Activated naive CD8-positive, alpha-beta T cell treated with anti-CD3 and anti-CD28 coated beads, Interleukin-2, amount 50 U/mL, for 24 hours (primary cell): ENCODE measurements around the gene TP53INP2.

Source experiments
- ATAC-seq: fragments of 150-1000 bp; cut with Tn5 transposase; one replicate; pipeline ENCODE4 v1.10.0; 2021
- DNase-seq: peaks from one replicate; pipeline ENCODE4 v3.0.0; 2021
- H3K27ac Mint-ChIP-seq: one replicate; pipeline ENCODE4 v1.8.0; 2021; ENCODE audit warnings: mild to moderate bottlenecking, mixed read lengths
- H3K27me3 Mint-ChIP-seq: one replicate; pipeline ENCODE4 v1.8.0; 2021; ENCODE audit warnings: mixed read lengths
- H3K36me3 Mint-ChIP-seq: one replicate; pipeline ENCODE4 v1.8.0; 2021; ENCODE audit warnings: low read depth, mixed read lengths
- H3K4me1 Mint-ChIP-seq: one replicate; pipeline ENCODE4 v1.8.0; 2021; ENCODE audit warnings: mixed read lengths
- H3K4me3 Mint-ChIP-seq: one replicate; pipeline ENCODE4 v1.8.0; 2021; ENCODE audit warnings: mild to moderate bottlenecking, moderate library complexity, mixed read lengths
- H3K9me3 Mint-ChIP-seq: one replicate; pipeline ENCODE4 v1.8.0; 2021; ENCODE audit warnings: mixed read lengths

TP53INP2 gene

DNA sequence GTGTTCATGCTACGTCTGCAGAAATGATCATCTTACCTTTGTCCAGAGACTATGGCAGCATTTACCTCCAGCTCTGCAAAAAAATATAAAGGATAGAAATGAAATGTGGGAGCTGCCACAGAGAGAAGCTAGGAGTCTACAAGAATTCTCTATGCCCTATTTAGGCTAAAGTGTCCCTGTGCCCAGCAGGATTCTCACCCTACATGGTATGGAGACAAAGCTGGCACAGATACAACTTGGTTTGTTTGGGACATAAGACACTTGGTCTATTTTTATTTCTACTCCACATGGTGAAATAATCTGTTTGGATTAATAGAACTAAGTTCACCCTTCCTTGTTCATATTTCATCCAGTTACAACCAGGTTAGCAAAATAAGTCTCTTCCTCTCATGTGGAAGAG is 28.4 kb downstream of the TP53INP2 start:
- Mint-ChIP-seq H3K4me1 (no peaks in the 10 kb centered on the region), H3K27me3 (no peaks in the 10 kb centered on the region), H3K9me3 (no peaks in the 10 kb centered on the region), H3K27ac (no peak overlapping the region), H3K36me3 (peaks cover 14% of the 10 kb centered on the region), H3K4me3 (no peak overlapping the region)
- ATAC-seq (no peak), DNase-seq (no peak)

DNA sequence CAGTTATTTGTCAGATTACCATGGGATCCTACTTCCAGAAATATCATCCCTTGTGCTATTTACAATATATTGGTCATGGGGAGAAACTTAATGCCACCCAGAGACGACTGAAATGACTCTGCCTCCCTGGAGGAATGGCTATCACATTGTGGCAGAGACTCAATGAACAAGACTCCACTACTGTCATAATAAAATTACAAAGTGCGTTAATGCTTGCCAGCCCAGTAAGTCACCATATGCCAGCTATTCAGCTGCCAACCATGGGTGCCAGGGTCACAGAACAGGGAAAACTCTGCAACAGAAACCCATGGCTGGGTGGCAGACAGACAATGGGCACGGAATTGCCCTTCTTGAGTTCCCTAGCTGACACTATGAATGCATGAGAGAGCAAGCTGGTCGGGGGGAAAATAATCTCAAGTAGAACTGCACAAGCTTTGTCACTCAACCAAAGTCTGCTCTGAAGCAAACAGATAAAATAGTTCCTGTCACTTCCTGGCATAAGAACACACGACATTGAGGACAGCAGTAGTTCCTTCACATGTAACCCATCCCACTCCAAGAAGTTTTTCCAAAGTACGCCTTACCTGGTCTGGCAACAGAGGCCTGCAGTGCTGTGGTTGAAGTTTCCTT is 32.1 kb downstream of the TP53INP2 start:
- Mint-ChIP-seq H3K36me3 (peaks cover 11% of the 10 kb centered on the region), H3K27me3 (no peaks in the 10 kb centered on the region), H3K4me3 (no peak overlapping the region), H3K27ac (no peak overlapping the region), H3K9me3 (no peaks in the 10 kb centered on the region), H3K4me1 (no peaks in the 10 kb centered on the region)
- no peak for ATAC-seq
- no peak for DNase-seq

DNA sequence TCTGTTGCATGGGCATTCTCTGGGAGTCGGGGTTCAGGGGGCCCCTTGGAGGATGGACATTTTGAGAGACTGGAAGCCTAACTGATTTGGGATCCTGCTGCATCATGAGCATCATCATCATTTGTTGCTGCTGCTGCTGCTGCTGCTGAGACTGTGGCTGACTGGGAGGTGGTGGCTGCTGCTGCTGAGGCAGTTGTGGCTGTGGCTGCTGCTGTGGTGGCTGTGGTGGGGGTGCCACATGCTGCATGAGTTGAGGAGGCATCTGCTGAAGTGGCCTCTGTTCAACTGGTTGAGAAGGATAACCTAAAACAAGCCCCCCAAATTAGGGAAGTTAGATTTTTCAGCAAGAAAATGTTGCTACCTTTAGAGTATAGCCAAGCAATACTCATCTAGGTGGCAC is 38.9 kb downstream of the TP53INP2 start:
- no peak overlapping the region for H3K4me3 Mint-ChIP-seq
- peaks cover 9% of the 10 kb centered on the region for H3K36me3 Mint-ChIP-seq
- ATAC-seq (no peak), DNase-seq (no peak)
- no peaks in the 10 kb centered on the region for H3K27me3 Mint-ChIP-seq
- no peak overlapping the region for H3K27ac Mint-ChIP-seq
- H3K4me1 Mint-ChIP-seq = peaks cover 2% of the 10 kb centered on the region
- H3K9me3 Mint-ChIP-seq = no peaks in the 10 kb centered on the region

GRCh38 chr20:34744340-34744739 is 40.2 kb downstream of the TP53INP2 start:
- H3K9me3 Mint-ChIP-seq = no peaks in the 10 kb centered on the region
- no peak overlapping the region for H3K4me3 Mint-ChIP-seq
- no peak for DNase-seq
- ATAC-seq = no peak
- H3K36me3 Mint-ChIP-seq = peaks cover 16% of the 10 kb centered on the region
- peaks cover 2% of the 10 kb centered on the region for H3K4me1 Mint-ChIP-seq
- no peaks in the 10 kb centered on the region for H3K27me3 Mint-ChIP-seq
- no peak overlapping the region for H3K27ac Mint-ChIP-seq

DNA sequence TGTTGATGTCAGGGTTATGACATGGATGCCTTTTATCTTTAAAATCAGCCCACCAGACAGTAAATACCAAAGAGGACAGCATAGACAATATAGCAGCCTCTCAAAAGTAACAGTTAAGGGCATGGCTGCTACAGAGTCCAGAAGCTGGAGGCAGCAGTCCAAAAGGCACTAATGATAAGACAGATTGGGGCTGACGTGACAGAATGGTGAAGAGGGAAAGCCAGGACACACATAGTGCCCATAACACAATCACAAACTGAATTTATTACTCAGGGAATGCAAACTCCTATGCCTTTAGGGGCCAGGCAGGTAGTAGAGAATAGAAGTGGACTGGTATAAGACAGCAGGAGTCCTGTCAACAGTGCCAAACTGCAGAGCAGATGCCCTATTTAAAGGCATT is 40.7 kb downstream of the TP53INP2 start:
- Mint-ChIP-seq H3K9me3 (no peaks in the 10 kb centered on the region), H3K36me3 (peaks cover 21% of the 10 kb centered on the region), H3K4me3 (no peak overlapping the region), H3K4me1 (peaks cover 2% of the 10 kb centered on the region), H3K27me3 (no peaks in the 10 kb centered on the region), H3K27ac (no peak overlapping the region)
- ATAC-seq = no peak
- no peak for DNase-seq

GRCh38 chr20:34746674-34747073 is 42.5 kb downstream of the TP53INP2 start:
- Mint-ChIP-seq H3K36me3 (peaks cover 28% of the 10 kb centered on the region), H3K27ac (no peak overlapping the region), H3K9me3 (no peaks in the 10 kb centered on the region), H3K27me3 (no peaks in the 10 kb centered on the region), H3K4me3 (no peak overlapping the region), H3K4me1 (peaks cover 2% of the 10 kb centered on the region)
- DNase-seq (no peak), ATAC-seq (no peak)

DNA sequence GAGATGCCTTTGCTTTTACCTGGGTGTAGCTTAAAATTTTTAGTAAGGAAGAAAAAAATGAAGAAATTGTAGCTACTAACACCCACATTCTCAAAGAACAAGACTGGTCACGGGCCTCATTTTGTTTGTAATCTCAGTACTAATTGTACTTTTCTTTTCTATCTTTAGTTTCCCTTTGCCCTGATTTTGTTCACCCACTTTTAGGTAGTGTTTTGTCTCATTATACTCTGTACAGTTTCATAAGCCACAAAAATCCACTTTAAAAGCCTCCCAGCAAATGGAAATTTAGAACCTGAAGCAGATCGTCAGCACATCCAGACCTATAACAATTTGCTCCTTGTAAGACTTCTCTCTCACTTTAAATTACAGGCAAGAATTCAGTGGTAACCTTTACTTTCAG is 43.3 kb downstream of the TP53INP2 start:
- no peaks in the 10 kb centered on the region for H3K27me3 Mint-ChIP-seq
- ATAC-seq (no peak), DNase-seq (no peak)
- H3K4me3 Mint-ChIP-seq = no peak overlapping the region
- no peaks in the 10 kb centered on the region for H3K9me3 Mint-ChIP-seq
- no peak overlapping the region for H3K27ac Mint-ChIP-seq
- peaks cover 2% of the 10 kb centered on the region for H3K4me1 Mint-ChIP-seq
- H3K36me3 Mint-ChIP-seq = peaks cover 25% of the 10 kb centered on the region

DNA sequence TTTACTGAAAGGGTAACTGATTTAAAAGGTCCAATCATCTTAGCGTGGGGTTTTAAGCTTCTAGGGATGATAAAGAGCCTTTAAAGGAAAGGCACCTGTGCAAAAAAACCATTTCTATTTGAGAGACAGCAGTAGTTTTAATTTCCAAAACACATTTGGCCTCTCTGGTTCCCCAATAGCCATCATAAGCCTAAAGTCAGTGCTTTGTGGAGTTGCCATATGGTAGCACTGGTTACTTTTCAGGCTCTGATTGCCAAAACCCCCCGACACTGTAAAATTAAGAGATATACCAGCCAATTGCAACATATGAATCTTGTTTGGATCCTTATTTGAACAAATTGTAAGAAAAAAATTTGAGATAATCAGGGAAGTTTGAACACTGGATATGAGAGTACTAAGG is 44.6 kb downstream of the TP53INP2 start:
- Mint-ChIP-seq H3K27ac (no peak overlapping the region), H3K36me3 (peaks cover 25% of the 10 kb centered on the region), H3K4me3 (no peak overlapping the region), H3K4me1 (peaks cover 2% of the 10 kb centered on the region), H3K27me3 (no peaks in the 10 kb centered on the region), H3K9me3 (no peaks in the 10 kb centered on the region)
- DNase-seq = no peak
- no peak for ATAC-seq

DNA sequence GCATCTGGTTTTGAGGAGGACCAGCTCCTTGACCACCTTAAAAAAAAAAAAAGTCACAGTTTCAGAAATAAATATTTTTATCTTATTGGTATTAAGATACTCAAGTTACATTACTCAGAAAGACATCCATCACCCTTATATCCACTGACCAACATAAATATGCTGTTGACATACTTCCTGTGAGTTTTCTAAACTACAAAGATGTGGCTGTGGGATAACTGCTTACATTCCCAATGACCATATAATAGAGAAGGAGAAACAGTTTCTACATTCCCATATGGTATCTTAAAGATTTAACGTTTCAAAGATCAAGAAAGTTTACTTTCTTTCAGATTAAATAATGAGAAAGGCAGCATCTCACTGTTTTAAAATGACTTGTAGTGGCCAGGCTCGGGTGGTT is 46.3 kb downstream of the TP53INP2 start:
- Mint-ChIP-seq H3K27ac (no peak overlapping the region), H3K36me3 (peaks cover 31% of the 10 kb centered on the region), H3K4me1 (peaks cover 5% of the 10 kb centered on the region), H3K27me3 (no peaks in the 10 kb centered on the region), H3K4me3 (no peak overlapping the region), H3K9me3 (no peaks in the 10 kb centered on the region)
- ATAC-seq (no peak), DNase-seq (no peak)

GRCh38 chr20:34751453-34751852 is 47.3 kb downstream of the TP53INP2 start:
- DNase-seq (no peak), ATAC-seq (no peak)
- no peak overlapping the region for H3K4me3 Mint-ChIP-seq
- H3K4me1 Mint-ChIP-seq = peaks cover 5% of the 10 kb centered on the region
- no peaks in the 10 kb centered on the region for H3K27me3 Mint-ChIP-seq
- no peak overlapping the region for H3K27ac Mint-ChIP-seq
- H3K9me3 Mint-ChIP-seq = no peaks in the 10 kb centered on the region
- peaks cover 29% of the 10 kb centered on the region for H3K36me3 Mint-ChIP-seq

- H3K4me1 Mint-ChIP-seq = peaks cover 2% of the 10 kb centered on the region
- no peaks in the 10 kb centered on the region for H3K9me3 Mint-ChIP-seq
- peaks cover 36% of the 10 kb centered on the region for H3K36me3 Mint-ChIP-seq
- no peaks in the 10 kb centered on the region for H3K27me3 Mint-ChIP-seq
- no peak for ATAC-seq
- no peak overlapping the region for H3K4me3 Mint-ChIP-seq
- no peak for DNase-seq
- H3K27ac Mint-ChIP-seq = no peak overlapping the region
Observed at GRCh38 chr20:34753706-34754461, 49.7 kb downstream of the TP53INP2 start.

DNA sequence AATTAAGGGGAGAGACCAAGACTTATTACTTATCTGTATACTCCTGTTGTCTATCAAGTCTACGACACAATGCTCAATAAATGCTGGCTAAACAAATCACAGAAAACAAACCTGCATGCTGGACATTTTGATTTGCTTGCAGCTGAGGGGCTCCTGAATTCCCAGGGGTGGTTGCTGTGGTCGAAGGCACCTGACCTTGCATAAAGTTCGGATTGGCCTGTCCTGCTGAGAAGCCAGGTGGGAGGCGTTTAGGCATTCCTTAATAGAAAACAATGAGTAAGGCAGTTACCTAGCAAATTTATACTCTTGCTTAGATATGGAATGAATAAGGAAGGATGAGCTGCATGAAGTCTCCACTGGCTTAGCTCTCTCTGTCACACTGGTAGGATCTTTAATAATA is 50.5 kb downstream of the TP53INP2 start:
- ATAC-seq = no peak
- Mint-ChIP-seq H3K27ac (no peak overlapping the region), H3K27me3 (no peaks in the 10 kb centered on the region), H3K9me3 (no peaks in the 10 kb centered on the region), H3K36me3 (peaks cover 31% of the 10 kb centered on the region), H3K4me1 (peaks cover 2% of the 10 kb centered on the region), H3K4me3 (no peak overlapping the region)
- DNase-seq = no peak

GRCh38 chr20:34755367-34755766 is 51.2 kb downstream of the TP53INP2 start:
- H3K4me1 Mint-ChIP-seq = peaks cover 2% of the 10 kb centered on the region
- H3K36me3 Mint-ChIP-seq = peaks cover 30% of the 10 kb centered on the region
- DNase-seq (no peak), ATAC-seq (no peak)
- no peak overlapping the region for H3K4me3 Mint-ChIP-seq
- no peak overlapping the region for H3K27ac Mint-ChIP-seq
- no peaks in the 10 kb centered on the region for H3K27me3 Mint-ChIP-seq
- no peaks in the 10 kb centered on the region for H3K9me3 Mint-ChIP-seq

GRCh38 chr20:34762031-34762555 is 57.9 kb downstream of the TP53INP2 start:
- Mint-ChIP-seq H3K9me3 (no peaks in the 10 kb centered on the region), H3K4me1 (no peaks in the 10 kb centered on the region), H3K27ac (no peak overlapping the region), H3K4me3 (no peak overlapping the region), H3K36me3 (peaks cover 23% of the 10 kb centered on the region), H3K27me3 (no peaks in the 10 kb centered on the region)
- DNase-seq (no peak), ATAC-seq (no peak)
